Prostate gland (tissue), 2 donors: ENCODE results near the gene INIP. TPM values are rescaled to one million over a fixed set of nuclear protein-coding genes. Genes with fewer than 3 reads are reported as not detected.

Experiments used
- DNase-seq: peaks from one replicate; pipeline ENCODE4 v3.0.0-alpha.2; 2019; ENCODE audit warnings: low spot score
- H3K27ac ChIP-seq, 2 donors: fragments of 200-600 bp; sonication (generic); 2 replicates each; pipeline ENCODE4 v1.5.1; 2017 to 2019
- H3K27me3 ChIP-seq: fragments of 200-600 bp; sonication (generic); replicated peaks from 2 replicates; pipeline ENCODE4 v1.5.1; 2019; ENCODE audit not compliant: insufficient read depth
- H3K36me3 ChIP-seq, 2 donors: fragments of 200-600 bp; sonication (generic); 1 replicate in 1 of 2; 2 replicates in 1 of 2; pipeline versions ENCODE4 v1.5.1 to v1.8.1; 2017 to 2019
- H3K4me1 ChIP-seq: fragments of 200-600 bp; sonication (generic); replicated peaks from 2 replicates; pipeline ENCODE4 v1.5.1; 2019
- H3K4me3 ChIP-seq, 2 donors: fragments of 200-600 bp; sonication (generic); 2 replicates each; pipeline ENCODE4 v1.5.1; 2017 to 2019
- H3K9me3 ChIP-seq: fragments of 200-600 bp; sonication (generic); 2 replicates; pipeline ENCODE4 v1.5.1; 2017
- CTCF ChIP-seq, 4 experiments: fragments of 200-600 bp in 2 of 4; fragments of 450-650 bp in 2 of 4; sonication (generic) in 2 of 4; IDR thresholded peaks; 1 replicate in 3 of 4; 2 replicates in 1 of 4; pipeline ENCODE4 v1.5.1; 2016 to 2019; ENCODE audit warnings: antibody characterized with exemption in 4 of 4, mild to moderate bottlenecking in 2 of 4, moderate library complexity in 2 of 4
- POLR2A ChIP-seq: fragments of 450-650 bp; IDR thresholded peaks from one replicate; pipeline ENCODE4 v1.6.1; 2016; ENCODE audit warnings: antibody characterized with exemption, mild to moderate bottlenecking
- POLR2AphosphoS5 ChIP-seq: sonication (generic); formaldehyde crosslinking; IDR thresholded peaks from one replicate; pipeline ENCODE4 v1.6.1; 2017; ENCODE audit warnings: antibody characterized with exemption
- WGBS: methylation state at CpG from one replicate; pipeline ENCODE4 v1.1.5; 2018; 5-methylcytosine and 5-hydroxymethylcytosine counted together
- intact Hi-C: fragments of 100-400 bp; cut with DNase I; formaldehyde crosslinking; loops from one replicate; pipeline ENCODE4 v1.14.2; 2022
- total RNA-seq, 2 donors: library from RNA; depleted of rRNA; stranded (reverse); fragments of >200 nt; gene quantifications; one replicate each; pipeline ENCODE4 v1.1.0, GENCODE V29; 2016

The INIP gene
- total RNA-seq, 2 donors from 2014 or later: 21.0 to 36.6 TPM

DNA sequence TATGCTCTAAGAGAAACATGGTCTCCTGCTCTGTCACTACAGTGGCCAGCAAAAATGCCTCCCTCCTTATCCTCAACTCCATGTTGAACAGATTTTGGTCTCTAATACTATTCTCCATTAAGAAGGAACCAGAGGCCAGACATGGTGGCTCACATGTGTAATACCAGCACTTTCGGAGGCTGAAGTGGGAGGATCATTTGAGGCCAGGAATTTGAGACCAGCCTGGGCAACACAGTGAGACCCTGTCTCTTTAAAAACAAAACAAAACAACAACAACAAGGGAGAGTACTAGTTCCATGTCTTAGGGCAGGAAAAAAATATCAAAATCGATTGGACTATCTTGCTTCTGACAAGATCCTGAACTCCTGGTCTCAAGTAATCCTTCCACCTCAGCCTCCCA lies 14.6 kb downstream of the INIP start:
- no peak for TF ChIP-seq POLR2AphosphoS5
- TF ChIP-seq POLR2A: no peak
- TF ChIP-seq CTCF (IDR thresholded peaks at IDR 0.05): no peak
- no peak for DNase-seq
- Histone ChIP-seq H3K4me1 (no peaks in the 10 kb centered on the region), H3K36me3 (no peaks in the 10 kb centered on the region), H3K4me3 (no peak overlapping the region), H3K27me3 (no peaks in the 10 kb centered on the region), H3K27ac (no peak overlapping the region), H3K9me3 (no peaks in the 10 kb centered on the region)
- intact Hi-C loops: loop anchor here (10.0 kb wide), 2 partner anchors 259 to 609 kb away; no protein-coding TSS in a partner anchor
- WGBS: 94% methylated on average over 2 of the region's 2 CpGs

GRCh38 chr9:112700085-112700484 lies 17.8 kb downstream of the INIP start:
- no peak overlapping the region for H3K4me3 ChIP-seq
- no peaks in the 10 kb centered on the region for H3K9me3 ChIP-seq
- no peak for DNase-seq
- H3K36me3 ChIP-seq: no peaks in the 10 kb centered on the region
- H3K27me3 ChIP-seq: no peaks in the 10 kb centered on the region
- intact Hi-C loops: loop anchor here (10.0 kb wide), 2 partner anchors 255 to 605 kb away; no protein-coding TSS in a partner anchor
- no peak overlapping the region for H3K27ac ChIP-seq
- TF ChIP-seq POLR2AphosphoS5: no peak
- TF ChIP-seq POLR2A: no peak
- TF ChIP-seq CTCF (IDR thresholded peaks at IDR 0.05): no peak
- H3K4me1 ChIP-seq: no peaks in the 10 kb centered on the region

DNA sequence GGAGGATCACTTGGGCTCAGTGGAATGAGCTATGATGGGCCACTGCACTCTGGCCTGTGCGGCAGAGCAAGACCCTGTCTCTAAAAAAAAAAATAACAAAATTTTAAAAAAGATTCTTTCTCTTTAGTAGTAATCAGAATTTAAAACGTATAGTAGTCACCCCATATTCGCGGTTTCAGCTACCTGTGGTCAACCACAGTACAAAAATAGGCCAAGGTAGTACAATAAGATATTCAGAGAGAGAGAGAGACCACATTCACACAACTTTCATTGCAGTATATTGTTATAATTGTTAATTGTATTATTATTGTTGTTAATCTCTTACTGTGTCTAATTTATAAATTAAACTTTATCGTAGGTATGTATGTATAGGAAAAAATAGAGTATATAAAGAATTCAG lies 18.7 kb downstream of the INIP start:
- no peak overlapping the region for H3K27ac ChIP-seq
- H3K36me3 ChIP-seq: no peaks in the 10 kb centered on the region
- no peaks in the 10 kb centered on the region for H3K9me3 ChIP-seq
- 92% methylated on average over 5 of the region's 5 CpGs for WGBS
- DNase-seq: no peak
- H3K4me1 ChIP-seq: no peaks in the 10 kb centered on the region
- no peaks in the 10 kb centered on the region for H3K27me3 ChIP-seq
- intact Hi-C loops: no loop called here
- TF ChIP-seq POLR2AphosphoS5 (no peak), POLR2A (no peak), CTCF (IDR thresholded peaks at IDR 0.05) (no peak)
- H3K4me3 ChIP-seq: no peak overlapping the region

GRCh38 chr9:112696461-112696860 lies 21.5 kb downstream of the INIP start:
- no peak for DNase-seq
- H3K4me3 ChIP-seq: no peak overlapping the region
- TF ChIP-seq POLR2AphosphoS5 (no peak), POLR2A (no peak), CTCF (IDR thresholded peaks at IDR 0.05) (no peak)
- no peaks in the 10 kb centered on the region for H3K36me3 ChIP-seq
- H3K27me3 ChIP-seq: no peaks in the 10 kb centered on the region
- intact Hi-C loops: no loop called here
- no peaks in the 10 kb centered on the region for H3K9me3 ChIP-seq
- no peak overlapping the region for H3K27ac ChIP-seq
- H3K4me1 ChIP-seq: no peaks in the 10 kb centered on the region
- 96% methylated on average over 5 of the region's 5 CpGs for WGBS

DNA sequence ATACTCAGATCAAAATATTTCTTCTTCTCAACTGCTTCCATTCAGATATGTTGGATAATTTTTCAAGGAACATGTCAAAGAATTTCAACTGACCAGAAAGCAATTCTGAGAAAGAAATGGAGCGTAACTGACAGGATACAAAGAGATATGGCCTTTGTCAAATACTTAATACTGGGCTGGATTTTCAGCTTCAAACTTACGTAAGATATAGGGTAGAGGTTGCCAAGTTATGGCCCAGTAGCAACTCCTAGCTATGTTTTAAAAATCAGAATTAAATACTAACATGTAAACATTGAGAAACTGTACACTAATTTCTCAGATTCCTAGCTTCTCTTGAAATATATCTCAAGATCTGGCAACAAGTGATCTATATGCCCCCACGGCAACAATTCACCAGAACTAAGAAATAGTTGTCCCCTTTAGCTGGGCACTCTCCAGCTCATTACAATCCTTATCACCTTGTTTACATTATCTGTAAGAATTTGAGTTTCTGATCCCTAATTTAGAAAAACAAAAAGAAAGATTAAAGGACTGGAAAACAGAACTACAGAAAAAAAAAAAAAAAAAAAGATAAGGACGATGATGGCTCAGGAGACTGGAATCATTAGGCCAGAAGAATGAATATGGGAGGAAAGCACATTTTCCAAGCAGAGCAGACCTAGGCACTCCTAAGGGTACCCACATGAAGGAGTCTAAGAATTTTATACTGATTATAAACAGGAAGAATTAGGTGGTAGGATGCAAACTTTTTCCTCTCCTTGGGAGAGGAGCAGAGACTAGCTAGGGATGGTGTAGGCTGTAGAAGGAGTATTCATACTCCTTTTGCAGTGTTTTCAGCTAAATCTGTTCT lies 23.0 kb downstream of the INIP start:
- WGBS: 89% methylated on average over 4 of the region's 4 CpGs
- Histone ChIP-seq H3K27me3 (no peaks in the 10 kb centered on the region), H3K9me3 (no peaks in the 10 kb centered on the region), H3K4me3 (no peak overlapping the region), H3K36me3 (no peaks in the 10 kb centered on the region), H3K4me1 (no peaks in the 10 kb centered on the region), H3K27ac (no peak overlapping the region)
- intact Hi-C loops: no loop called here
- DNase-seq: no peak
- TF ChIP-seq POLR2A: no peak
- no peak for TF ChIP-seq CTCF (IDR thresholded peaks at IDR 0.05)
- TF ChIP-seq POLR2AphosphoS5: no peak
